Cardiac fibroblast (primary cell): ENCODE results near the gene GRIA3.
A peak's percentile ranks its signal among the peaks of the same experiment; 100 is the strongest.

Experiments
- DNase-seq, 2 donors: peaks; one replicate each; pipeline versions ENCODE4 v3.0.0 to v3.0.0-alpha.2; 2010; ENCODE audit warnings: low read depth in 2 of 2
- H3K4me3 ChIP-seq, 2 donors: replicated peaks in 1 of 2; 1 replicate in 1 of 2; 2 replicates in 1 of 2; pipeline ENCODE4 v1.5.1; 2011; ENCODE audit warnings: low read depth in 2 of 2, low read length in 2 of 2, mild to moderate bottlenecking in 2 of 2, moderate library complexity in 1 of 2
- TF ChIP-seq, protein P1 (sequence below): IDR thresholded peaks from one replicate; pipeline ENCODE4 v1.5.1; 2011; ENCODE audit warnings: low read depth, mild to moderate bottlenecking, low read length, inconsistent platforms

Gene GRIA3

DNA sequence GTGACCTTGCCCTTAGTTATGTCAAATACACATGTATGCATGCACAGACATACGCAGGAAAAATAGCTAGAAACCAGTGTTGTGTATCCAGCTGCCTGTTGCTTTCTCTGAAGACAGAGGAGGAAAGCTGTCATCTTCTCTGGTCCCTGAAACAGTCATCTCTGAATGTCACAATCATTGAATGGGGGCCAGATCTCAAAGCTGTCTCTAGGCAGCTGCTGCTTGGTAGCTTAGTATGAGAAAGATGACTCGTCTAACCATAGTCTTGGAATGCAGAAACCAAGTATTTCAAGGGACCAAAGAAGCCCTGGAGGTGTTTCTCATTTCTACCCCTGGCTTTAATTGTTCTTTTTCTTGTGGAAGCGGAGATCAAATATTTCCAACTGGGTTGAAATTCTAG lies 4.0 kb downstream of the GRIA3 start:
- no peak overlapping the region for H3K4me3 ChIP-seq
- DNase-seq: peak in 1 of 2 donors; percentile 24
- TF ChIP-seq, protein P1, sequence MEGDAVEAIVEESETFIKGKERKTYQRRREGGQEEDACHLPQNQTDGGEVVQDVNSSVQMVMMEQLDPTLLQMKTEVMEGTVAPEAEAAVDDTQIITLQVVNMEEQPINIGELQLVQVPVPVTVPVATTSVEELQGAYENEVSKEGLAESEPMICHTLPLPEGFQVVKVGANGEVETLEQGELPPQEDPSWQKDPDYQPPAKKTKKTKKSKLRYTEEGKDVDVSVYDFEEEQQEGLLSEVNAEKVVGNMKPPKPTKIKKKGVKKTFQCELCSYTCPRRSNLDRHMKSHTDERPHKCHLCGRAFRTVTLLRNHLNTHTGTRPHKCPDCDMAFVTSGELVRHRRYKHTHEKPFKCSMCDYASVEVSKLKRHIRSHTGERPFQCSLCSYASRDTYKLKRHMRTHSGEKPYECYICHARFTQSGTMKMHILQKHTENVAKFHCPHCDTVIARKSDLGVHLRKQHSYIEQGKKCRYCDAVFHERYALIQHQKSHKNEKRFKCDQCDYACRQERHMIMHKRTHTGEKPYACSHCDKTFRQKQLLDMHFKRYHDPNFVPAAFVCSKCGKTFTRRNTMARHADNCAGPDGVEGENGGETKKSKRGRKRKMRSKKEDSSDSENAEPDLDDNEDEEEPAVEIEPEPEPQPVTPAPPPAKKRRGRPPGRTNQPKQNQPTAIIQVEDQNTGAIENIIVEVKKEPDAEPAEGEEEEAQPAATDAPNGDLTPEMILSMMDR: no peak

DNA sequence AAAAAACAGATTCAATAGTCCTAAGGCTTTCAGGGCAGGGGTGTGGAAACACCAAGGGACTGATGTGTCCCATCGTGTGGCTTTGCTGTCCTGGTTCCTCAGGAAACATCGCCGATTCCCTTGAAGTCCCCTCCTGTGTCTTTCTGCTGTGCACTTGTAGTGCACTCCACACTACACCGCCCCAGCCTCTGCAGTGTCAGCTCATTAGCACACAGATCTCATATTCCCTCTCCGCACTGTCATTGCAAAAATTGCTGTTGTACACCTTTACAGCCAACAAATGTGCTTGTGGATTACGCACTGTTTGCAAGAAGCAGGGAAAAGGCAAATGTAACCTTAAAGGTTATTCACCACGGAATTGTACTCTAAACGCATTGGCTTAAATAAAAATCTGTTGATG lies 5.3 kb downstream of the GRIA3 start:
- no peak overlapping the region for H3K4me3 ChIP-seq
- TF ChIP-seq, protein P1: no peak
- no peak for DNase-seq

DNA sequence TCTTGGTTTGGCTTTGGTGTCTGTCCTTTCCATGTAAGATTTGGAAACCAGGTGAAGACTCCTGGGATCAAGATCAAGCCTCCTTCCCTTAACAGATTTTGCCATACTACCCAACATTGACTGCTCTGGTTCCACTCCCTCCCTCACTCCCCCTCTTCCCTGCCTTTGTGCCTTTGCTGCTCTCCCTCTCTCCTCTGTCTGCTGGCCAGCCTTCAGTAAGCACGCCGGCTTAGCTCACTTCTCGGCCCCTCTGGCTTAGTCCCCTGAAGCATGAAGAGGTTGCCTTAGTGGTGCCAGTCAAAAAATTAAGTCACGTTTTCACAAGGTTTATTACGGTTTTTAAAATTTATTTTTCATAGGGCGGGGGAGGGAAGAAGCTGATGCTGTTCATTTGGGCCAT lies 6.0 kb downstream of the GRIA3 start:
- TF ChIP-seq, protein P1: no peak
- H3K4me3 ChIP-seq: no peak overlapping the region
- no peak for DNase-seq

DNA sequence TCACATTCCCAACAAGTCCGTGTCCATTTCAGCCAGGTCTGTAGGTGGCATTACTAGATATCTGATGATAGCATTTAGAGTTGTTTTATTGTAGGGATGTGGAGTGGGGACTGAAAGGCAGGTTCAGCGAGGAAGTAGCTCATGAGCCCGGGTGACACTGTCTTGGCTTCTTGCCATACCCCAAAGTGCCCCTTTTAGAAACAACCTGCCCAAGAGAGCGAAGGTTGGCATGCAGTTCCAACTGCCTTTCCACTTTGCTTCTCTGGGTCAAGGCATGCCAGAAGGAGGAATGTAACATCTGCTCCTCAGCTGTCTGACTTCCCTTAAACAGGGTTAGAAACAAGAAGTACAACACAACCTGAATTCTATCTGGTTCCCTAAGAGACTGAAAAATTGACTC lies 9.0 kb downstream of the GRIA3 start:
- H3K4me3 ChIP-seq: no peak overlapping the region
- DNase-seq: no peak
- TF ChIP-seq, protein P1: no peak

DNA sequence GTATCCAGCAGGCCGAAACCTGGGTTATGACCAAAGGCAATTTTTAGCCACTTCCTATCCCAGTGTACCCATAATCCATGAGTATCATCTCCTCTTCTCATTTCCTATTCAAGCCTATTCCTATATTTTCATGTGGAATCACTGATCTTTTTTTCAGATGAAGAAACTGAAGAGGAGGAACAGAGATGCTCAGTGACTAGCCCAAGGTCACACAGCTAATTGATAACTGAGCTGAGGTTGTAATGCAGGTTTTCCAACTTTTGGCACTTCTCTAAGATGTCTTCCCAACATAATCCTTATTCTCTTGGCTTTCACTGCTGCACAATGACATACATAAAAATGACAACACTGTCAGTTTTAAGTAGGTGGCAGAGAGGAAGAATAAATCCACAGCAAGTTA lies 15.3 kb downstream of the GRIA3 start:
- H3K4me3 ChIP-seq: no peak overlapping the region
- DNase-seq: no peak
- TF ChIP-seq, protein P1: no peak

DNA sequence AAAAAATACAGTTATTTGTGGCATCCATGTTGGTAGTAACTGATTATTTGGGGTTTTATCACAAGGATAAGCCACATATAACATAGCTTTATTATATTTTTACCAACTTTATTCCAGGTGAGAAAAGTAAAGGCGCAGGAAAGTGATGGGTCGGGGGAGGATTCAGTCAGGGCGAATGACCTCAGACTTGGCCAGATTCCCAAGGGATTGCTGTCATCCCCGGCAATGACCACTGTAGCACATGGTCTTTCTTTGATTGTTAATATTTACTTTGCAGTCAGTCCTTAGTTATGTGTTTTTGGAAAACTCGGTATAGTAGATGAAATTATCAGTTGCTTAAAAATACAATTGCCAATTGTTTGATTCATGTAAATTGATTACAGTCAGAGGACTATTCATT lies 17.6 kb downstream of the GRIA3 start:
- no peak overlapping the region for H3K4me3 ChIP-seq
- peak in 1 of 2 donors; percentile 31 for DNase-seq
- TF ChIP-seq, protein P1: no peak

DNA sequence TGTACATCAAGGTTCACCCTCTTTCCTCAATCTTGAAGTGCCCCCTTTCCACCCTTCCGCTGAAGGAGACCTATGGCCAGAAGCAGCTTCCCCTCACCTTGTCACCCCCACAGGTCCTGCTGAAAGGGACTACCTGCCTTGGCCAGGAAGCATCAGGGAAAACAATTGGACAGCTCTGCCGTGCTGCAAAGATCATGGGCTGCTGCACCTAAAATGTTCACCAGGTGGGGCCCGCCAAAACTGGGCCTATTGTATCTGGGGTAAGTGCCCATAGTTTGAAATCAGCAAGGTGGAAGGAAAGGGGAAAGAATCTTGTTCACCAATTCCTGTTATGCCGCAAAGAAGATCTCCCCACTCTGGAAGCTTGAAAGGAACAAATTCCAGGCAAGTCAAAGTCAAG lies 18.4 kb downstream of the GRIA3 start:
- TF ChIP-seq, protein P1: no peak
- no peak overlapping the region for H3K4me3 ChIP-seq
- no peak for DNase-seq
